Embryonic facial prominence (tissue), 1 donor: ENCODE data around the gene A4GALT.
A peak's percentile ranks its signal among the peaks of the same experiment; 100 is the strongest.
"Not testable (repeated sequence)": the region's sequence is repeated elsewhere in the genome, so short reads cannot be mapped to it uniquely, and the experiment has no call there.

Source experiments
- DNase-seq: peaks from one replicate; pipeline ENCODE4 v3.0.0-alpha.2; 2016; ENCODE audit errors: extremely low spot score

The A4GALT gene, protein sequence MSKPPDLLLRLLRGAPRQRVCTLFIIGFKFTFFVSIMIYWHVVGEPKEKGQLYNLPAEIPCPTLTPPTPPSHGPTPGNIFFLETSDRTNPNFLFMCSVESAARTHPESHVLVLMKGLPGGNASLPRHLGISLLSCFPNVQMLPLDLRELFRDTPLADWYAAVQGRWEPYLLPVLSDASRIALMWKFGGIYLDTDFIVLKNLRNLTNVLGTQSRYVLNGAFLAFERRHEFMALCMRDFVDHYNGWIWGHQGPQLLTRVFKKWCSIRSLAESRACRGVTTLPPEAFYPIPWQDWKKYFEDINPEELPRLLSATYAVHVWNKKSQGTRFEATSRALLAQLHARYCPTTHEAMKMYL

DNA sequence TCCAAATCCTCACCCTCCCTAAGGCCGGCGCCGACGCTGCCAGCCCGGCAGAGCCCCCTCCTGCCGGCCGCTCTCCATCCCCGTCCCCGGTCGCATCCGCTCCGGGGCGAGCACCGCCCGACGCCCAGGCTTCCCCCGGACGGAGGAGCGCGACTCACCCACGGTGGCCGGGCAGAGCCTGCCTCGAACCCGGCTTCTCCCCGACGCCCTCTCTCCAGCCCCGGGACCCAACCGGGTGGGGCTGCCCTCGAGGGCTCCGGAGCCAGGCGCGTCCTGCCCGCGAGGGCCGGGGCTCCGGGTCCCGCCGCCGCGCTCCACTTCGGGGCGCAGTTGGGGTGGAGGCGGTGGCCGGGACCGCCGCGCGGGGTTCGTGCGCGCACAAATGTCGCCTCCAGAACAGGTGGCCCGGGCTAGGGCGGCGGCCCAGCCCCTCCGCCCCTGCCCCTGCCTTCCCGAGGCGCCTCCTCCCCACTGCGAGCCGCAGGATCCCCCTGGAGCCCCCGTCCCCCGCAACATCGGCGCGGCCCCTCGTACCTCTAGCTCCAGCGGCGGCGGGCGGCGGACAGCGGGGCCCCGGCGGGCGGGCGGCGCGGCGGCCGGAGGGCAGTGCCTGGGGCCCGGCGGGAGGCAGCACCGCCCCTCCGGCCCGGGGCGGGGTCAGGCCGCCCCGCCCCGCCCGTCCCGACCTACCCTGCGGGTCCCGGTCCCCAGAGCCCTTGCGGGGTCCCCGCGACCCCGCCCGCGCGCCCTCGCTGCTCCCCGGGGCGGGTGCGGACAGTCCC, at the start of gene A4GALT:
Gene A4GALT, minus strand, starts transcription at position 608 of the 782 bp plus-strand sequence. CDS start 26,919 bp downstream, outside the sequence.
- no peak for DNase-seq

DNA sequence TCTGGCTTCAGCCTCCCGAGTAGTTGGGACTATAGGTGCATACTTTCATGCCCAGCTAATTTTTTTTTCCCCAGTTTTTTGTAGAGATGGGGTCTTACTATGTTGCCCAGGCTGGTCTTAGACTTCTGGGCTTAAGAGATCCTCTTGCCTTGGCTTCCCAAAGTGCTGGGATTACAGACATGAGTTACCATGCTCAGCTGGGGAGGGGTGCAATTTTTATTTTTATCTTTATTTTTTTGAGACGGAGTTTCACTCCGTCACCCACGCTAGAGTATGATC, 49.7 kb upstream of the A4GALT start:
- no peak for DNase-seq

DNA sequence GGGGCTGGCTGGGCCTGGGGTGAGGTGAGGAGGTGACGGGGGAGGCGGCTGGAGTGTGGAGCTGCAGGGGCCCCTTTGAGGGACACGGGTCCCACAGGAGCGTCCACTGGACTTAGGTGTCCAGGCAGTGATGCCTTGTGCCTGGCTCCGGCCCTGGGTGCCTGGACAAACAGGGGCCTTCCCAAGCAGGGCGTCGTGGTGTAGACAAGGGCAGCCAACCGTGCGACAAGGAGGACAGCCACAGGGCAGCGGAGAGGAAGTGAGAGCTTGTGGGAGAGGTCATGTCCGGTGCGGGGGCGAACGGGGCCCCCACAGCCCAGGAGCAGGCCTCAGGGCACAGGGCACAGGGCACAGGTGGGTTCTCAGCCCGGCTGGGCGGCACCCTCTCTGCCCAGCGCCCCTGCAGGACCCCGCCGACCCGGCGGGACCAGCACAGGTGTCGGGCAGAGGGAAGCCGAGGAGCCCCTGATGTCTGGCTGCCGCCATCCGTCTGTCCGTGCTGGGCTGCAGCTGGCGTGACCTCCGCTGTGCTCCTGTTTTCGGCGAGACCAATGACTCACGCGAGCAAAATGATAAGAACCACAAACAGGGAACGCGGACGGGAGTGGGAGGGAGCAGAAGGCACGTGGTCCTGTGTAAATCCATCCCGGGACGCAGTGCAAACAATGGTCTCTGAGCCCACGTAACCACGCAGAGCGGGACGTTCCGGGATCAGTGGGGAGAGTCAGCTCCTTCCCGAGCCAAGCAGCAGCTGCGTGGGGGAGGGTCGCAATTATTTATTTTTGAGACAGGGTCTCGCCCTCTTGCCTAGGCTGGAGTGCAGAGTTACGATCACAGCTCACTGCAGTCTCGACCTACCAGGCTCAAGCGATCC, 49.1 kb upstream of the A4GALT start:
- no peak for DNase-seq

DNA sequence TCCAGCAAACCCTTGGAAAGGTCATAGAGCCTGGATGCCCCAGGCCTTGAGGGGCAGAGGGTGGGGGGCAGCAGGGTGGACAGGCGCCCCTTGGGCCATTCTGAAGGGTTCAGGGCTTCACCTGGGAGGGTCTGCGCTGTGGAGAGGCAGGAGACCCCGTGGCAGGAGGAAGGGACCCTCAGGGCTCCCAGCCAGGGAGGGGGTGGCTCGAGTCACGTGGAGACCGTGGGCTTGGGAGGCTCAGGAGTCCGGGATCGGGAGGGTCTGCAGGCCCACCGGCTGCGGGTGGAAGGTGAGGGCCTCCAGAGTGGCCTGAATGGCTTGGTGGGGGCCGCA, 48.5 kb upstream of the A4GALT start:
- DNase-seq = no peak

DNA sequence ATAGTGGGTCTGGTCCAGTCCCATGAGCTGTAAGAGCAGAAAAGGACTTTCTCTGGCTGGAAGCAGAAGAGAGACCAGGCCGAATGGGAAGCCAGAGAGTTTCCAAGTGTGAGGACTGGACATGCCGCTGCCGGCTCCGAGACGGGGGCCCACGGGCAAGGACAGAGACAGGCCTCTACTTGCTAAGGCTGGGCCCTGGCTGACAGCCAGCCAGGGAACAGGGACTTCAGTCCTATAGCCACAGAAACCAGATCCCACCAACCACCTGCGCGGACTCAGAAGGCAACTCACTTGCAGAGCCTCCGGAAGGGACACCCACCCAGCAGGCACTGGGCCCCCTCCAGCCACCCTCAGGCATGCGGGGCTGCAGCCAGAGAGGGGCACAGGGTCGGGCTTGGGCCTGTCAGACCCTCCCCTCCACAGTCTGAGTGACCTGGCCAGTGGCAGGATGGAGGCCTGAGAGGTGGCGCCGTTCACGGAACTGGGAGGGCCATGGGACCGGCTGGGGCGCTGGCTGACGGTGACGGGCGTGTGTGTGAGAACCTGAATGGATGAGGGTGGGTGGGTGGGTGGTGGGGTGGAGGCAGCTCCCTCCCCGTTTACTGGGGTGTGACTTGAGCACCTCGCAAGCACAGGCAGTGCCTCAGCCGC, 47.8 kb upstream of the A4GALT start:
- DNase-seq = no peak

DNA sequence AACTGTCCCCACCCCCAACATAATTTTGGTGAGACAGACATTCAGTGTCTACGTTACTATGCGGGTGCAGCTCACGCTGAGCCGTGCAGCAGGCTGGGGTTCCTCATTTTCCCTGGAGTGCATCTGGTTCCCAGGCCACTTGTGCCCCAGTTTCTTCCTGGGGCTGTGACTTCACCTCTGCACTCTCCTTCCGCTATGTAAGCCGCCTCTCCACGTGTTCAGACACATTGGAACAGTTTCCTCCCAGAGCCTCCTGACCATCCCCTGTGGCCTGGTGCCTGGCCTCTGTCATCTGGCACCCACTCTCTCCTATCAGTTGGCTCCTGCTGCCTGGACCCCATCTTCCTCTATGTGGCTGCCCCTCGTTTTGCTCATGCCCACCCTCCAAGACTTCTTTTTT, 46.2 kb upstream of the A4GALT start:
- DNase-seq = no peak

DNA sequence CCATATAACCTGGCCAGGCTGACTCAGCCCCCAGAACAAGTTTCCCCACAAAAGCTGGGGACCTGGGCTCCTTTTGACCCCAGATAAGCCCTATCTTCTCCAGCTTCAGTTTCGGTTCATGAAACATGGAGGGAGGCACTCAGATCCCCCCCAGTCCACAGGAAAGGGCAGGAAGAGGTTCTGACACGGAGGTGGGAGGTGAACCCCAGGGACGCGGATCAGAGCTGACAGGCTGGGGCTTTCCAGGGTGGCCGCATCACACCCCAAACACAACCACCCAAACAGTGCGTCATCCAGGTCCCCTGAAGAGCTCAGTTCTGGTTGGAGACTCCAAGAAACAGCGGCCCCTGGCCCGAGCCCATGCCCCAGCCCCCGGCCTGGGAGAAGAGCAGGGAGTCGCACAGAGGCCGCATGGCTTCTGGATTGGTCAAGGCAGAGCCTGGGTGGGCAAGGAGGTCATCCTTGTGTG, 44.3 kb upstream of the A4GALT start:
- no peak for DNase-seq

DNA sequence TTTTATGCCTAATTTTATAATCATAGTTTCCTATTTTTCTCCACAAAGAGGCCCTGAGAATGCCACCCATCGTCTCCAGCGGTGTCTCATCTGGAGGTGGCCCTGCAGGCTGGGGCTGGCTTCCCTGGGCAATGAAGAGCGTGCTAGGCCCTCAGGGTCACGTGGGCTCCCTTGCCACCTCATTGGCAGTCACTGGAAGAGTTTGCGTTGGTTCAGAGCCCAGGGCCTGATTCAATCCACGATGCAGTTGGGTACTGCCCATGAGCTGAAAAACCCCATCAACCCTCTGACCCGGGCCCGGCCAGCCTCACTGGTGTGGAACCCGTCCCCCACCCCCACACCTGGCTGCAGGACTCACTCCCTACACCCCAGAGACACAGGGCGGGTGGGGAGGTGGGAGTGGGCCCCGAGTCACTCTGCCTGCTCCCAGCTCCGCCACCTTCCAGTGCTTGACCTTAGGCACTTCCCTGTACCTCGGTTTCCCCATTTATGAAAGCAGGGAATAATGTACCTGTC, 43.4 kb upstream of the A4GALT start:
- no peak for DNase-seq

DNA sequence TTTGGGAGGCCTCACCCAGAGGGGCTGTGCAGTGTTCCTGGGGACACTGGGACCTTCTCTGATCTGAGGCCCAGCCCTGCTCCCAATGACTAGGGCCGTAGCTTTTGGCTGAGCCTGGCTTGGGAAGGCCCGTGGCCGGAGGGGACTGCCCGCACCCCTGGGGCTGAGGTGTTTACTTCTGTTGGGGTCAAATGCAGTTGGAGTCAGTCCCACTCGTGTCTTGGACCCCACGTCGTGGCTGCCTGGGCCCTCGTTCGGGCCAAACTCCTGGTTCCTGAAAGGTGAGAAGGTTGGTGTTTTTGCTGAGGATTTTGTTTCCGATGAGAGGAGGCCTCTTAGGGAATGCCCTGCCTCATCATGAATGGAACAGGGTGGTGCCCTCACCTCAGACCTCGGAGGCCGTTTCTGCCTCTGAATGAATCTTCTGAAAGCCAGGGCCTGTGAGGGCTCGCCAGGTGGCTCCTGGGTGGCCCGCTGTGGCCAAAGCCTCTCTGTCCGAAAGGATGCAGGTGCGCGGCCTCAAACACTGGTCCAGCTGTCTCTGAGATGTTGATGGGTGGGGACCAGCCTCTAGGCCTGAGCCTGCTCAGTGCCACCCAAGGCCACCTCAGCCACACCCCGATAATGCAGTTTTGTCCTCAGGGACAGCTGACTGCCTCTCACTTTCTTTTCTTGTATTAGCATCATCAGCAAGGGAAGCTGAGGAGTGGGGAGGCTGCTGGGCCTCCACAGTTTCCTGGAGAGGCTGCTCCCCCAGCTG, 40.3 kb upstream of the A4GALT start:
- DNase-seq = no peak

DNA sequence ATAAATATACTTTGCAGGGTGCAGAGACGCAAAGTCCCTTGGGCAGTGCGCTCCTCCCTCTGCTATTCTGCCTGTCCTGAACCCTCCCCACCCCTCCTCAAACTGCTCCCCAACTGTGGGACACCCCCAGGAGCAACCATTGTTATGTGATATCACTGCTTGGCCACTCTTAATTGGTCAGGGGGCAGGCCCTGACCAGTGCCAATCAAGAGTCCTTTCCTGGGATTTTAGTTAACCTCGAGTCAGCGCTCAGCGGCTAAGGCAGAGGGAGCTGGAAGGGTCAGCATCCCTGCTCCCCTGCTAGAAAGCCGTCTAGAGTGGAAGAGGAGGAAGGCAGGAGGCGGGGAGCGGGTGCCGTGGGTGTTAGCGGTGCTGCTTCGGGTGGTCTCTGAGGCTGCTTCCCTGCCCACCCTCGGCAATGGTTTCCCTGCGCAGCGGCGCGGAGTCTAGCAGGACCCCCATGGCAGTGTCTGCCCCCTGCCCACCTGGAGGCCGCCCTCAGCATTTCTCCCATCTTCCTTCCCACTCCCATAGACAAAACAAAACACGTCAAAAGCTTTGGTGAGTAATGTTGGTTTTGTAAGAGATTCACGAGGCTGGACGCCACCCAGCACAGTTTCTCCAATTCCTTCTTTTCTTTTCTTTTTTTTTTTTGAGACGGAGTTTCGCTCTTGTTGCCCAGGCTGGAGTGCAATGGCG, 38.4 kb upstream of the A4GALT start:
- no peak for DNase-seq

DNA sequence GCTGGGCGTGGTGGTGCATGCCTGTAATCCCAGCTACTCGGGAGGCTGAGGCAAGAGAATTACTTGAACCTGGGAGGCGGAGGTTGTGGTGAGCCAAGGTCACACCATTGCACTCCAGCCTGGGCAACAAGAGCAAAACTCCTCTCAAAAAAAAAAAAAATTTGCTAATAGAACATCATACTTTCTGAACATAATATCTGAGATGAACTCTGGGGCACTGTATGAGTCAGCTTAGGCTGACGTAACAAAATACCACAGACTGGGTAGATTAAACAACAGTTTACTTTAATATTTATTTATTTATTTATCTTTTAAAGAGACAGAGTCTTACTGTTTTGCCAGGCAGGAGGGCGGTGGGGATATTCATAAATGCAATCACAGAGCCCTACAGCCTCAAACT, 34.9 kb upstream of the A4GALT start:
- DNase-seq = not testable (repeated sequence)

DNA sequence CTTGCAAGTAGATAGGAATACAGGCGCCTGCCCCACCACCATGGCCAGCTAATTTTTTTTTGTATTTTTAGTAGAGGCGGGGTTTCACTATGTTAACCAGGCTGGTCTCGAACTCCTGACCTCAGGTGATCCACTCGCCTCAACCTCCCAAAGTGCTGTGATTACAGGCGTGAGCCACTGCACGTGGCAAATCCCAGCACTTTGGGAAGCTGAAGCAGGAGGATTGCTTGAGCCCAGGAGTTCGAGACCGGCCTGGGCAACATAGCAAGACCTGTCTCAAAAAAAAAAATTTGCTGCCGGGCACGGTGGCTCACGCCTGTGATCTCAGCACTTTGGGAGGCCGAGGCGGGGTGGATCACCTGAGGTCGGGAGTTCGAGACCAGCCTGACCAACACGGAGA, 34.5 kb upstream of the A4GALT start:
- DNase-seq = not testable (repeated sequence)

DNA sequence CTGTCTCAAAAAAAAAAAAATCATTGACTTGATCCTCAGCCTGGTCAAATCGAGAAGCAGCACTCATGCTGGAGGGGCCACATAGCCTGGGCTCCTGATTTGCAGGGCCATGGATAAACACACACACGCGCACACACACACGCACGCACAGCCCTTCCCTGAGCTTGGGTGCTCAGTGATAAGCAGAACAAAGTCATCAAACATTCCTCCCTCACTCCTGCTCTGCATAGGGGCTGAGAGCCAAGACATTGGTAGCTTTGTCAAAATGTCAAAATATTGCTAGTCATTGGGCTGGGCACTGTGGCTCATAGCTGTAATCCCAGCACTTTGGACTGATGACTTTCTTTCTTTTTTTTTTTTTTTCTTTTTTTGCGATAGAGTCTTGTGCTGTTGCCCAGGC, 34.0 kb upstream of the A4GALT start:
- no peak for DNase-seq

DNA sequence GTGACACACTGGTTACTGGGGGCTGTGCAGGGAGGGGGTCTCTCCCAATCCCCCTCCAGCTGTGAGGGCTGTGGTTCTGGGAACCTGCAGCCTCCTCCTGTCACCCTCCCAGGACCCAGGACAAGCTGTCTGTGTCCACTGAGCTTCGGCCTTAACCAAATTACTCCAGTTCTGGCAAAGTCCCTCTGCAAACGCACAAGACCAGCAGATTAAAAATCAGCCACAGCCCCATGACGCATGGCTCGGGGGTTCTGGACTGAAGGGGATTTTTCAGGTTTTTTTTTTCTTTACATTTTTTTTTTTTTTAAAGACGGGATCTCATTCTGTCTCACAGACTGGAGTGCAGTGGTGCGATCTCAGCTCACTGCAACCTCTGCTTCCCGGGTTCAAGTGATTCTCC, 32.2 kb upstream of the A4GALT start:
- DNase-seq = no peak

DNA sequence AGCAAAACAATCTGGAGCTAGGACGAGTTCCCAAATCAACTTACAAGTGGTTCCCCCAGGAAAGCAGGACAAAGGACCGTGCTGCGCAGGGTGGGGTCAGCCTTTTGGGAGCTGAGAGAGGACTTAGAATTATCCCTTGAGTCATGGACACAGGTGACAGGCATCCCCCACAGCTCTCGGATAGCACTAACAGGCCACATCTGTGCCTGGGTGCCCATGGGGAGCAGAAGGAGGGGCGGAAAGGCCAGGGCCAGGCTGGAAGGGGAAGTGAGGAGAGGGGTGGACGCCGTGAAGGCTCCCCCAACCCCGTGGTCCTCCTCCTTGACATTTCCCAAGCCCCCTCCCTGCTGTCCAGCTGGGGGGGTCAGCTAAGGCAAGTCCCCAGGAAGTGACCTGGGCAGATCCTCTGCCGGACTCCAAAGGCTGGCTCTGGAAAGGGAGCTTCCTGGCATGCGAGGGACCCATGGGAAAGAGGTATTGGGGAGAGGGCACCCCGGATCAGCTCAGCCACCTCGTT, 31.6 kb upstream of the A4GALT start:
- no peak for DNase-seq

DNA sequence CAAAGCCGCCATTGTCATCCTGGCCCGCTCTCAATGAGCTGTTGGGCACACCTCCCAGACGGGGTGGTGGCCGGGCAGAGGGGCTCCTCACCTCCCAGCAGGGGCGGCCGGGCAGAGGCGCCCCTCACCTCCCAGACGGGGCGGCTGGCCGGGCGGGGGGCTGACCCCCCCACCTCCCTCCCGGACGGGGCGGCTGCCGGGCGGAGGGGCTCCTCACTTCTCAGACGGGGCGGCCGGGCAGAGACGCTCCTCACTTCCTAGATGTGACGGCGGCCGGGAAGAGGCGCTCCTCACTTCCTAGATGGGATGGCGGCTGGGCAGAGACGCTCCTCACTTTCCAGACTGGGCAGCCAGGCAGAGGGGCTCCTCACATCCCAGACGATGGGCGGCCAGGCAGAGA, 29.8 kb upstream of the A4GALT start:
- DNase-seq = not testable (repeated sequence)

DNA sequence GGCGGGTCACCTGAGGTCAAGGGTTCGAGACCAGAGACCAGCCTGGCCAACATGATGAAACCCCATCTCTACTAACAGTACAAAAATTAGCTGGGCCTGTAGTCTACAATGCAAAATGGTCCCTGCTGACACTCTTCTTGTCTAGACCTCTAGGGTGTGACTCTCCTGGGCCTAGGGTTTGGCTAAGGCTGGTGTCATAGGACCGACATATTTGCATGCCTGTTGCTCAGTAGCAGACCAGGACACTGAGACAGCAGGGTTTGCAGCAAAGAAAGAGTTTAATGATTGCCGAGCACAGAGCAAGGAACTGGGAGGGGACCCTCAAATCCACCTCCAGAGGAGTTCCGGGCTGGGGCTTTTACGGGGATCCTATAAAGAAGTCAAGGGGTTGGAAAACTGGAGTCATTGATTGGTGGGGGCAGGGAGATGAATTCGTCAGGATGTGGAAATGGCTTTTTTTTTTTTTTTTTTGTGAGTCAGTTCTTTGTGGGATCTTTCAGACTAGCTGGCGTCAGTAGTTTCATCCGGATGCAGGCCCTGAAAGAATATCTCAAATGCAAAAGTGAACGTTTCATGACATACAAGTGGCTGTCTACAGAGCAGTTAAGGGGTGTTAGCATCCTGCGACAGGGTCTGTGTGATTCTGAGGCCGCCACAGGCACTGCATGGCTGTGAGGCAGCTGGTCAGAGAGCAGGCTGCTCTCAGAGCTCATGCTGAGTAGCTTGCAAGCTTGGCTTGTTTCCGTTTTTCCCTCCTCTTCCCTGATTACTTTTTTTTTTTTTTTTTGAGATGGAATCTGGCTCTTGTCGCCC, 27.2 kb upstream of the A4GALT start:
- DNase-seq = no peak

DNA sequence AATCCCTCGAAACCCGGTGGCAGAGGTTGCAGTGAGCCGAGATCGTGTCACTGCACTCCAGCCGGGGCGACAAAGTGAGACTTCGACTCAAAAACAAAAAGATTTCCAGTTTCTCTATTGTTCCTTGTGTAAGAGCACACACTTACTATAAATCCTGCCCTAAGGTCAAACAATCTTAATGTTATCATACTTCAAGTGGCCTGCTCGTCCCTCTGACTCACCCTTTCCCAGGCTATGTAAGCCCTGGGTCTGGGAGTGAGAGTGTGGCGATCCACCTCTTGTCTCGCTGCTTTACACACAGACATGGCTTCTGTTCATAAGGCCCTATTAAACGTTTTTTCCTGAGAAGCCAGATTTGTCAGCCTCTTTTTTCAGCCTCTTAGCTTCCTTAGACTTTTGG, 24.4 kb upstream of the A4GALT start:
- DNase-seq = no peak

DNA sequence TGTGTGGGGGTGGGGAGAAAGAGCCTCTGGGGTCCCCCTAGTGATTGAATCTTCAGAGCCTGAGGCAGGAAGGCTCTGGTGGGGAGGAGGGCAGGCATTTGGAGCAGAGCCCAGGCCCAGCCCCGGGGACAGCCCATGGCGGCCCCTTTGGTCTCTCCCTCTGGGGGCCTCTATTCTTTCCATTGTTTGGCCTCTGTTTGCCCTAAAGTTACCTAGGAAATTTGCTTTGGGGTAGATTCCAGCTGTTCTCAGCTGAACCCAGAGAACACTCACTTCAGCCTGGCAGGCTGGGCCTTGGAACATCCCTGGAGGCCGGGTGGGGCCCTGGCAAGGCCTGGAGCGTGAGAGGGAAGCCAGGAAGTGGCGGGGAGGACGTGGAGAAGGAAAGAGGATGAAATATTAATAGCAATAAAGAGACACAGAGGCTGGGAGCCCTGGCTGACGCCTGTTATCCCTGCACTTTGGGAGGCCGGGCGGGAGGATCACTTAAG, 22.9 kb upstream of the A4GALT start:
- DNase-seq = peak; percentile 13
